Fibroblast of mammary gland (primary cell): ENCODE measurements around the gene EFNA4.

ENCODE experiments used
- DNase-seq: peaks from one replicate; pipeline ENCODE4 v3.0.0-alpha.2; 2010; ENCODE audit warnings: low read depth
- H3K4me3 ChIP-seq: 2 replicates; pipeline ENCODE4 v1.5.1; 2011; ENCODE audit warnings: low read depth, mild to moderate bottlenecking, low read length, moderate library complexity; ENCODE audit not compliant: control insufficient read depth
- TF ChIP-seq, protein P1 (sequence below): conservative IDR thresholded peaks from 2 replicates; pipeline ENCODE4 v1.5.1; 2011; ENCODE audit warnings: low read depth, low read length, inconsistent platforms; ENCODE audit not compliant: control insufficient read depth, insufficient read depth

The EFNA4 gene

DNA sequence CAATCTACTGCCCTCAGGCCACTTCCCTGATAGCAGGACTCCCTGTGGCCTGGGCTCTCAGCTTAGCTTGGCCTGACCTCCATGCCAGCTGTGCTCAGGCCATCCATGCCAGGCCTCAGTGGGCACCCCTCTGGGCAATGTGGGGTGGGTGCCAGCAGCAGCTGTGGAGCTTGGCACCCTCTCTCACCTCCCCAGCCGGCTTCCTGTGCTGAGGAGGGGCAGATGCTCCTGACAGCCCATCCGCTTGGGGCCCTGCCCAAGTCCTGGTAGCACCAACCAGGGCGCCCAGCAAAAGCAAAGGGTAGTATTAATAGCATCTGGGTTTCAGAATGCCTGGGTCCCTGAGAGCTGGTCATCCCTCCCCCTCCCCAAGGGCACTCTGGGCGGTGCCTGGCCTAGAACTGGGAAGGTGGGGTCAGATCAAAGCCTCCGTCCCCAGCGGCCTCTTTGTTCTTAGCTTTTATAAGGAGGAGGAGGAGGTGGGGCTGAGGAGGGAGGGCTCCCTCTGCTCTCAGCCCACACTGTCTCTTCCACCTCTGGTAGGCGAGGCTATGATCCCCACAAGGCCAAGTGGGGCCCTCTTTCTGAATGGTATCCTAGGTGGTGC lies 6.1 kb downstream of the EFNA4 start:
- TF ChIP-seq, protein P1, sequence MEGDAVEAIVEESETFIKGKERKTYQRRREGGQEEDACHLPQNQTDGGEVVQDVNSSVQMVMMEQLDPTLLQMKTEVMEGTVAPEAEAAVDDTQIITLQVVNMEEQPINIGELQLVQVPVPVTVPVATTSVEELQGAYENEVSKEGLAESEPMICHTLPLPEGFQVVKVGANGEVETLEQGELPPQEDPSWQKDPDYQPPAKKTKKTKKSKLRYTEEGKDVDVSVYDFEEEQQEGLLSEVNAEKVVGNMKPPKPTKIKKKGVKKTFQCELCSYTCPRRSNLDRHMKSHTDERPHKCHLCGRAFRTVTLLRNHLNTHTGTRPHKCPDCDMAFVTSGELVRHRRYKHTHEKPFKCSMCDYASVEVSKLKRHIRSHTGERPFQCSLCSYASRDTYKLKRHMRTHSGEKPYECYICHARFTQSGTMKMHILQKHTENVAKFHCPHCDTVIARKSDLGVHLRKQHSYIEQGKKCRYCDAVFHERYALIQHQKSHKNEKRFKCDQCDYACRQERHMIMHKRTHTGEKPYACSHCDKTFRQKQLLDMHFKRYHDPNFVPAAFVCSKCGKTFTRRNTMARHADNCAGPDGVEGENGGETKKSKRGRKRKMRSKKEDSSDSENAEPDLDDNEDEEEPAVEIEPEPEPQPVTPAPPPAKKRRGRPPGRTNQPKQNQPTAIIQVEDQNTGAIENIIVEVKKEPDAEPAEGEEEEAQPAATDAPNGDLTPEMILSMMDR = no peak
- no peak overlapping the region for H3K4me3 ChIP-seq
- DNase-seq = no peak

DNA sequence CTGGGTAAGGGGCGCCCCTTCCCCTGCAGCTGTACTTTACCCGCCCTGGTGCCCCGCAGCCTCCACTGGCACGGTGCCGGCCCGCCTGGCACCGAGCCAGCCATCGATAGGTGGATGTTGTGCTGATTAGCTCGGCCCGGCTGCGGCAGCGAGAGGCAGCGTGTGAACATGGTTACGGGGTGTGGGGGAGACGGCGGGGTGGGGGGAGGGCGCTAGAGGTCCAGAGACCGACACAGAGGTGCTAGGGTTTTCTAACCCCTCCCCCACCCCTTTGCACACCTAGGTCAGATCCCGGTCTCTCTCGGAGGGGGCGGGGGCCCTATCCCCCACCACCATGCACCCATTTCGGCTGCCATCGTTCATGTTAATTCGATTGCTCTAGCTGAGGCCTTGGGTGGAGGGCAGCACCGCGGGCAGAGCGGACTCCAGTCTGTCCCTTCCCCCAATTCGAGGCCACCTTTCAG lies 6.7 kb downstream of the EFNA4 start:
- H3K4me3 ChIP-seq = peak overlapping the region; percentile 53
- no peak for DNase-seq
- TF ChIP-seq, protein P1 = no peak

DNA sequence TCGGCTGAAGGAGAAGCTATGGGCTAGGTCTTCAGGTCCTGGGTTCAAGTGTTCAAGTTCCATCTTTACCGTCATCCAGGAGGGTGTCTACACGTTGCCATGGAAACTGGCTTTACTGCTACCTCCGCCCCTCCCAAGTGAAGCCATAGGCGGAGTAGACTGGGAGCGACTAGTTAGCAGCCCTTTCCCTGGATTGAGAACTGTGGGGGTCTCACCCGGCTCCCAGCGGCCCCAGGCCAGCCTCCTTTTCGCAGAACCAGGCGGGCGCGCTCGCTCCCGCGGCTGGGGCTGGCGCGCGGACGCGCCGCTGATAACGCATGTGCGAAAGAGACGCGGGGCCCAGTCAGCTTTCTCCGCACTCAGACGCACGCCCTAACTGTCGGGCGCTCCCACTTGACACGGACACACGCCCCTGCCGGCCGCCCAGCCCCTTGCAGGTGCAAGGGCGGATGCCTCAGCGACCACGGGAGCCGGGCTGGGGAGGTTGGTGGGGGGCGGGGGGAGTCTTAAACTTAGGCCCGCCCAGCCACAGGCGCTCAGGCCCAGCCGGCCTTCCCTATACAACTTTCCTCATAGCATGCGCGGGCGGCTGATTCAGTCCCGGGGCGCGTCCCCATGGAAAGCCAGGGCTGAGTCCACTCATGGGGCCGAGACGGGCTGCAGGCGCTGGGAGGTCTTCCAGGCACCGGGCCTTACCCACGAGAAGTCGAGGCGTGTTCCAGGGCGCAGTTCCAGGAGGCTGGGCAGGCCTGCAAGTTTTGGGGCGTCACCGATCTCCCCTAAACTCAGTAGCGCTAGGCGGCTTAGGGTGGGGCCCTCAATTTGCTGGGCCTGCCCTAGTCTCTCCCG lies 7.4 kb downstream of the EFNA4 start:
- DNase-seq = peak; percentile 71
- H3K4me3 ChIP-seq = peak overlapping the region; percentile 53
- TF ChIP-seq, protein P1 = no peak

DNA sequence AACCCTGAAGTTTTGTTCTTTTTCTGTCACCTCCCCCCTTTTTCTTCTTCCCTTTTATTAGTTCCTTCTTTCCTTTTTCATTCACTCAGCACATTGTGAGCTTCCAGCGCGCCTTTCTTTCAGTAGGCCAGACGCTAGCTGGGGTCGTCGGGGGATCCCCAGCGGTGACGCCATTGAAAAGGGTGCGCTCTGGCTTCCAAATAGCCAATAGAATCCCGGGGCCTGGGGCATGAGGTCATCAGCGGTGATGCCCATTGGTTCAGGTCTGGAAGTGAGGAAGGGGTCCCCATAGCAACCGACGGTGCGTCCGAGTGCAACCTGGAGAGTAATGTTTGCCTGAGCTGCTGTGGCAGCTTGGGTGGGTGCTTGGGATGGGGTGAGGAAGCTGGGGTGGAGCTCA lies 8.2 kb downstream of the EFNA4 start:
- TF ChIP-seq, protein P1 = no peak
- H3K4me3 ChIP-seq = no peak overlapping the region
- DNase-seq = no peak

DNA sequence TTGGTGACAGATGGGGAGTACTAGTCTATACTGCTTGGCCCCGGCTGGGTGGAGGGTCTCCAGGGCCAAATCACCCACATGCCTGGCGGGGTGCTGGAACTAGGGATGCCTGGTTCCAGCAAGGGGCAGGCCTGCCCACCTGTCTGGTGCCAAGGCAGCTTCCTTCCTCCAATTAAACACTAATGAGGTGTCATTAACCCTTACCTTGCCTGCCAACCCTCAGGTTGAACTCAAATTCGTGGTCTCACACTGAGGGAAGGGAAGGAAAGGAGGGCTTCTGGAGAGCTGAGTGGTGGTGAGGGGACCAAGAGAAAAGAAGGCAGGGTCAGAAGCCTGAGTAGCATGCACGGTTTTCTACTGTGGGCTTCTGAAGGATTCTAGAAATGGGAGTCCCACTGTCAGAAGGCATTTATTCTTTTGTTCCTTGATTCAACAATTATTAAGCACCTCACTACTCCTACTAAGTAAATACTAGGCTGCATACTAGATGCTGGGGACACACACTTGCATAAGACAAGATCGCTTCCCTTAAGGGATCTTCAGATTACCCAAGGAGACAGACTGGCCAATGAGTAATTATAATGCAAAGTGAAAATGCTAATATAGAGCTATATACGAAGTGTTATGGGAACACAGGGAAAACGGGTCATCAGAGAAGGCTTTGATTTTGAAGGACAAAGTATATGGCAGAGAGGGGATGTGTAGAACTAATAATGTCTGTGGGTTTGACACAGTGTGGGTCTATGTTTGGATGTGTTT lies 9.2 kb downstream of the EFNA4 start:
- H3K4me3 ChIP-seq = no peak overlapping the region
- TF ChIP-seq, protein P1 = no peak
- no peak for DNase-seq

DNA sequence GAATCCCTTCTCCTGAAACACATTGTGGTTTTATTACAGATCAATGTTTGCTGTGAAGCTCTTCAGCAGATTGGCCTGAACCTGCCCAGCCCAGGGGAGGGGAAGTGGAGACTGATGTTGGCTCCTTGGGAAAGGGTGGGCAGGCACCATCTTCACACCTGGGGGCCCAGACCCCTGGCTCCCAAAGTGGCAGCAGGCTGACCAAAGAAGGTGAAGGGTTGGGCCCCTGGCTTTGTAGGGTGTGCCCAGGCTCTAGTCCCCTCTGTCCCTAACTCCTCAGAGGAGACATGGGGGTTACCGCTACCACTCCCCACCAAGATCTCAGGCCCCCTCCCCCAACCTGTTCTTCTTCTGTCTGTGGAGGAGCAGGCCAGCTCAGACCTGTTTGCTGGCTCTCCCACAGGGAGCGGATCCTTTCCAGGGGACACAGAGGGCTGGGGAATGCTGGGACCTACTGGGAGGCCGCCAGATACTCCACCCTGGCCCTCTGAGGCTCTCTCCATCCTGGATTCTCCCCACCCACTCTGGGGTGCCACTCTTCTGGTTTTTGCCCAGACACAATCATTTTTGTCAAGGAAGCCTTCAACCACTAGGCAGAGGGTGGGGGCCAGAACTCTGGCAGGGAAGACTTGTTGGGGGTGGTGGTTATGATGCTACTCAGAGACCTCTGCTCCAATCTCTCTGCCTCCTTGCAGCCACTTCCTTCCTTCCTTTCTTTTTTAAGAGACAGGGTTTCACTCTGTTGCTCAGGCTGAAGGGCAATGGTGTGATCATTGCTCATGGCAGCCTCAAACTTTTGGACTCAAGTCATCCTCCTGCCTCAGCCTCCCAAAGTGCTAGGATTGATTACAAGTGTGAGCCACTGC lies 10.1 kb downstream of the EFNA4 start:
- H3K4me3 ChIP-seq = no peak overlapping the region
- DNase-seq = no peak
- TF ChIP-seq, protein P1 = no peak
